Duodenal mucosa (tissue), 2 donors: ENCODE data around the gene DDX55.
"Not testable (repeated sequence)": the region's sequence is repeated elsewhere in the genome, so short reads cannot be mapped to it uniquely, and the experiment has no call there.

ENCODE experiments used
- H3K27ac ChIP-seq: one replicate; pipeline ENCODE4 v1.7.0; 2013; ENCODE audit warnings: low read depth, low read length
- H3K27me3 ChIP-seq, 2 donors: one replicate each; pipeline ENCODE4 v1.7.0; 2013; ENCODE audit warnings: low read length in 2 of 2, control low read depth in 1 of 2; ENCODE audit not compliant: insufficient read depth in 2 of 2, control insufficient read depth in 1 of 2
- H3K36me3 ChIP-seq, 2 donors: one replicate each; pipeline ENCODE4 v1.7.0; 2013; ENCODE audit warnings: low read length in 2 of 2, control low read depth in 1 of 2; ENCODE audit not compliant: insufficient read depth in 2 of 2, control insufficient read depth in 1 of 2
- H3K4me1 ChIP-seq, 2 donors: one replicate each; pipeline ENCODE4 v1.7.0; 2013; ENCODE audit warnings: low read length in 2 of 2, control low read depth in 1 of 2; ENCODE audit not compliant: insufficient read depth in 2 of 2, control insufficient read depth in 1 of 2
- H3K4me3 ChIP-seq, 2 donors: one replicate each; pipeline ENCODE4 v1.7.0; 2013; ENCODE audit warnings: low read length in 2 of 2, low read depth in 1 of 2
- H3K9ac ChIP-seq, 2 donors: one replicate each; pipeline ENCODE4 v1.7.0; 2013; ENCODE audit warnings: low read length in 2 of 2, low read depth in 1 of 2
- H3K9me3 ChIP-seq, 2 donors: one replicate each; pipeline ENCODE4 v1.7.0; 2013; ENCODE audit warnings: low read length in 2 of 2, control low read depth in 1 of 2; ENCODE audit not compliant: control insufficient read depth in 1 of 2

The DDX55 gene

GRCh38 chr12:123601602-123602489, at the start of gene DDX55:
DDX55 (plus strand) TSS chr12:123602099; CDS start chr12:123602149, 50 bp downstream.
- H3K36me3 ChIP-seq: peaks cover 11 to 32% of the 10 kb centered on the region in 2 donors
- peak within 1 kb of the TSS; percentile 93 to 96 for H3K9ac ChIP-seq
- peak within 1 kb of the TSS; percentile 89 for H3K27ac ChIP-seq
- peak within 1 kb of the TSS; percentile 99 to 100 for H3K4me3 ChIP-seq
- no peaks in the 10 kb centered on the region for H3K27me3 ChIP-seq
- H3K9me3 ChIP-seq: no peaks in the 10 kb centered on the region
- peaks cover 8 to 17% of the 10 kb centered on the region in 2 donors for H3K4me1 ChIP-seq

DNA sequence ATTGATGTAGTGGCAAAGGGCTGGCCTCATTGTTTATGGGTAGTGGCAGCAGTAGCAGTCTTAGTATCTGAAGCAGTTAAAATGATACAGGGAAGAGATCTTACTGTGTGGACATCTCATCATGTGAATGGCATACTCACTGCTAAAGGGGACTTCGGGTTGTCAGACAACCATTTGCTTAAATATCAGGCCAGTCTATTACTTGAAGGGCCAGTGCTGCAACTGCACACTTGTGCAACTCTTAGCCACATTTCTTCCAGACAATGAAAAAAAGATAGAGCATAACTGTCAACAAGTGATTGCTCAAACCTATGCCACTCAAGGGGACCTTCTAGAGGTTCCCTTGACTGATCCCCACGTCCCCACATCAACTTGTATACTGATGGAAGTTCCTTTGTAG, 47.8 kb upstream of the DDX55 start:
- H3K36me3 ChIP-seq, H3K9me3 ChIP-seq, H3K27ac ChIP-seq: not testable (repeated sequence)

GRCh38 chr12:123554843-123555242, 47.1 kb upstream of the DDX55 start:
- H3K4me3 ChIP-seq, H3K9me3 ChIP-seq, H3K9ac ChIP-seq, H3K27ac ChIP-seq, H3K36me3 ChIP-seq, H3K27me3 ChIP-seq, H3K4me1 ChIP-seq: not testable (repeated sequence)

More for the DNA sequence above, 47.8 kb upstream of the DDX55 start:
- H3K9ac ChIP-seq, H3K4me3 ChIP-seq, H3K4me1 ChIP-seq, H3K27me3 ChIP-seq: not testable (repeated sequence)

- not testable (repeated sequence) for H3K36me3 ChIP-seq, H3K9ac ChIP-seq, H3K4me1 ChIP-seq, H3K9me3 ChIP-seq, H3K27me3 ChIP-seq, H3K27ac ChIP-seq, H3K4me3 ChIP-seq
Measured at GRCh38 chr12:123558487-123558886, 43.4 kb upstream of the DDX55 start.

DNA sequence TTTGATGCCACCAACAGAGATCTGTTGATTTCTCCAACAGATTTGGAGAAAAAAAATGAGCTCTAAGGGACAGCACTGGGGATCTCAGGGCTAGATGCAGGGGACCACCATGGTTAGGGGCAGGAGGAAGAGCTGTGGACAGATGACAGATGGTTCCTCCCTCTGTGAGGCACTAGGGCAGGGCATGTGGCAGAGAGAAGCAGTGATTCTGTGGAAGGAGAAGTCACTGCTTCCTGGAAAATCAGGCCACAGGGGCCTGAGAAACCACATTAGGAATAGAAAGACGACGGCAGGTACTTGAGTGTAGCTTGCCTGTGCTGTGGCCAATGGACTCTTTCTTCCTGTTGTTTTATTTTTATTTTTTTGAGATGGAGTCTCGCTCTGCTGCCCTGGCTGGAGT, 42.4 kb upstream of the DDX55 start:
- no peaks in the 10 kb centered on the region for H3K9me3 ChIP-seq
- H3K27ac ChIP-seq: no peak overlapping the region
- H3K4me3 ChIP-seq: no peak overlapping the region
- no peaks in the 10 kb centered on the region for H3K36me3 ChIP-seq
- no peaks in the 10 kb centered on the region for H3K27me3 ChIP-seq
- H3K9ac ChIP-seq: no peak overlapping the region
- H3K4me1 ChIP-seq: no peaks in the 10 kb centered on the region

DNA sequence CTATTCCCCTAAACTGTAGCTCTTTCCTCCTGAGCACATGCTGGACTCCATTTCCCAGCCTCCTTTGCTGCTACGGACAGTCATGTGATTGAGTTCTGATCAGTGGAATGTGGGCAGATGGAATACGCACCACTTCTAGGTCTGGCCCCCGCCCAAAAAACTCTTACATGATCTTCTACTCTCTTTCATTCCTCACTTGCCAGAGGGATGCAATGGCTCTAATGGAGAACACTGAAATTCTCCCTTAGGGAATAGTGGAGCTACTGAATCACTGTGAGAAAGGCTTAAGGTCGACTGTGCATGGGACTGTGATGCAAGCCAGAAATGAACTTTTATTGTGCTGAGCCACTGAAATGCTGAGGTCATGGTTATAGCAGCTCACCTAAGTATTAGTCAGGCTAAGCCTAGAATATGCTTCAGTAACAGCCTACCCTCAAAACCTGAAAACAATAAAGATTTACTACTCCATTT, 30.5 kb upstream of the DDX55 start:
- Histone ChIP-seq H3K9me3 (no peaks in the 10 kb centered on the region), H3K27ac (no peak overlapping the region), H3K9ac (no peak overlapping the region), H3K4me3 (no peak overlapping the region), H3K27me3 (no peaks in the 10 kb centered on the region), H3K36me3 (no peaks in the 10 kb centered on the region), H3K4me1 (no peaks in the 10 kb centered on the region)

GRCh38 chr12:123572391-123572790, 29.5 kb upstream of the DDX55 start:
- Histone ChIP-seq H3K36me3 (no peaks in the 10 kb centered on the region), H3K4me1 (no peaks in the 10 kb centered on the region), H3K9me3 (no peaks in the 10 kb centered on the region), H3K27ac (no peak overlapping the region), H3K27me3 (no peaks in the 10 kb centered on the region), H3K9ac (no peak overlapping the region), H3K4me3 (no peak overlapping the region)

GRCh38 chr12:123573870-123574269, 28.0 kb upstream of the DDX55 start:
- Histone ChIP-seq H3K9ac (no peak overlapping the region), H3K36me3 (no peaks in the 10 kb centered on the region), H3K4me3 (no peak overlapping the region), H3K27ac (no peak overlapping the region), H3K9me3 (no peaks in the 10 kb centered on the region), H3K4me1 (no peaks in the 10 kb centered on the region), H3K27me3 (no peaks in the 10 kb centered on the region)

DNA sequence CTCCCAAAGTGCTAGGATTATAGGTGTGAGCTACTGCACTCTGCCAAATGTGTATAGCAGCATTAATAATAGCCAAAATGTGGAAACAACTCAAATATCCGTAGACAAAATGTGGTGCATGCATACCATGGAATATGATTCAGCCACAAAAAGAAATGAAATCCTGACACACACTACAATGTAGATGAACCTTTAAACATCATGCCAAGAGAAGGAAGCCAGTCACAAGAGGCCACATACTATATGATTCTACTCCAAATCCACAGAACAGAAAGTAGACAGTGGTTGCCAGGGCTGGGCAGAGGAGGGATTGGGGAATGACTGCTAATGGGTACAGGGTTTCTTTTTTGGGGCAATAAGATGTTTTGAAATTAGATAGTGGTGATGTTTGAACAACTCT, 25.3 kb upstream of the DDX55 start:
- no peak overlapping the region for H3K27ac ChIP-seq
- H3K9ac ChIP-seq: no peak overlapping the region
- H3K4me3 ChIP-seq: no peak overlapping the region
- H3K36me3 ChIP-seq: no peaks in the 10 kb centered on the region
- no peaks in the 10 kb centered on the region for H3K27me3 ChIP-seq
- H3K4me1 ChIP-seq: no peaks in the 10 kb centered on the region
- no peaks in the 10 kb centered on the region for H3K9me3 ChIP-seq

- no peaks in the 10 kb centered on the region for H3K36me3 ChIP-seq
- no peaks in the 10 kb centered on the region for H3K27me3 ChIP-seq
- H3K9me3 ChIP-seq: no peaks in the 10 kb centered on the region
- no peak overlapping the region for H3K9ac ChIP-seq
- H3K4me3 ChIP-seq: no peak overlapping the region
- H3K4me1 ChIP-seq: peaks cover 0 to 11% of the 10 kb centered on the region in 2 donors
- no peak overlapping the region for H3K27ac ChIP-seq
Measured at GRCh38 chr12:123578243-123578642, 23.7 kb upstream of the DDX55 start.
